Measurements from ENCODE around the gene ENO1.
A peak's percentile ranks its signal among the peaks of the same experiment; 100 is the strongest.

Gene ENO1

DNA sequence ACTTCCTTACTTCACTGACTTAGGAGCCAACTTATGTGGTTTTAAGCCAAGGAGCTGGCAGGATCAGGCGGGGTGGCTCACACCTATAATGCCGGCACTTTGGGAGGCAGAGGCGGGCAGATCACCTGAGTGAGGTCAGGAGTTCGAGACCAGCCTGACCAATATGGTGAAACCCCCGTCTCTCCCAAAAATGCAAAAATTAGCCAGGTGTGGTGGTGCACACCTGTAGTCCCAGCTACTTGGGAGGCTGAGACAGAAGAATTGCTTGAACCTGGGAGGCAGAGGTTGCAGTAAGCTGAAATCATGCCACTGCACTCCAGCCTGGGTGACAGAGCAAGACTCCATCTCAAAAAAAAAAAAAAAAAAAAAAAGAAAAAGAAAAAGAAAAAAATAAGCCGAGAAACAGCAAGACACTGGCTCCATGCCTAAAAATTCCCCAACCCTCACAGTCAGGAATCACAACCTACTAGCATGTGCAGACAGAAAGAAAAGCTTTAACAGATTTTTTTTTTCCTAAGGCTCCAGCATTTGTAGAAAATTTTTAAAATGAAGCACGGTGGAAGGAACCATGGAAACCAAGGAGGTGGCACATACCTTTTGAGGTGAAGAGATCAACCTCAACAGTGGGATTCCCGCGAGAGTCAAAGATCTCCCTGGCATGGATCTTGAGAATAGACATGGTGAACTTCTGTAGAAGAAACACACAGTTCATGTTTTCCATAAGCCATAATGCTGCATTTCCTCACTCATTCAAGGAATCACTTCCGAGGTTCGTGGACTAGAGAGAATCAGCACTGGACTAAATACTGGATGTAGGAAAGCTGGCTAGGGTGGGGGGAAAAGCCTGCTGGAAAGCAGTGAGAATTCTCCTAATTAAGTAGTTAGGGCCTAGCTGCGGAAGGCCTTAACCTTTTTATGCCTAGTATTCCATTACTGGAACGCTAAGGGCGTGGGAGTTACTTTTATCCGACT, 4.0 kb downstream of the ENO1 start:
- ATAC-seq, result no peak
- TF ChIP-seq SNAI2 (CRISPR knock-in tag; IDR thresholded peaks at IDR 0.05) (no peak), ZFP30 (CRISPR knock-in tag; IDR thresholded peaks at IDR 0.05) (no peak), BACH2 (CRISPR knock-in tag; IDR thresholded peaks at IDR 0.05; ENCODE audit: borderline replicate concordance) (no peak), RARB (CRISPR knock-in tag; IDR thresholded peaks at IDR 0.05) (no peak)
- TF ChIP-seq, protein P1, sequence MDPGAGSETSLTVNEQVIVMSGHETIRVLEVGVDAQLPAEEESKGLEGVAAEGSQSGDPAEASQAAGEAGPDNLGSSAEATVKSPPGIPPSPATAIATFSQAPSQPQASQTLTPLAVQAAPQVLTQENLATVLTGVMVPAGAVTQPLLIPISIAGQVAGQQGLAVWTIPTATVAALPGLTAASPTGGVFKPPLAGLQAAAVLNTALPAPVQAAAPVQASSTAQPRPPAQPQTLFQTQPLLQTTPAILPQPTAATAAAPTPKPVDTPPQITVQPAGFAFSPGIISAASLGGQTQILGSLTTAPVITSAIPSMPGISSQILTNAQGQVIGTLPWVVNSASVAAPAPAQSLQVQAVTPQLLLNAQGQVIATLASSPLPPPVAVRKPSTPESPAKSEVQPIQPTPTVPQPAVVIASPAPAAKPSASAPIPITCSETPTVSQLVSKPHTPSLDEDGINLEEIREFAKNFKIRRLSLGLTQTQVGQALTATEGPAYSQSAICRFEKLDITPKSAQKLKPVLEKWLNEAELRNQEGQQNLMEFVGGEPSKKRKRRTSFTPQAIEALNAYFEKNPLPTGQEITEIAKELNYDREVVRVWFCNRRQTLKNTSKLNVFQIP (CRISPR knock-in tag; IDR thresholded peaks at IDR 0.05; ENCODE audit: borderline replicate concordance, low read depth), result no peak

DNA sequence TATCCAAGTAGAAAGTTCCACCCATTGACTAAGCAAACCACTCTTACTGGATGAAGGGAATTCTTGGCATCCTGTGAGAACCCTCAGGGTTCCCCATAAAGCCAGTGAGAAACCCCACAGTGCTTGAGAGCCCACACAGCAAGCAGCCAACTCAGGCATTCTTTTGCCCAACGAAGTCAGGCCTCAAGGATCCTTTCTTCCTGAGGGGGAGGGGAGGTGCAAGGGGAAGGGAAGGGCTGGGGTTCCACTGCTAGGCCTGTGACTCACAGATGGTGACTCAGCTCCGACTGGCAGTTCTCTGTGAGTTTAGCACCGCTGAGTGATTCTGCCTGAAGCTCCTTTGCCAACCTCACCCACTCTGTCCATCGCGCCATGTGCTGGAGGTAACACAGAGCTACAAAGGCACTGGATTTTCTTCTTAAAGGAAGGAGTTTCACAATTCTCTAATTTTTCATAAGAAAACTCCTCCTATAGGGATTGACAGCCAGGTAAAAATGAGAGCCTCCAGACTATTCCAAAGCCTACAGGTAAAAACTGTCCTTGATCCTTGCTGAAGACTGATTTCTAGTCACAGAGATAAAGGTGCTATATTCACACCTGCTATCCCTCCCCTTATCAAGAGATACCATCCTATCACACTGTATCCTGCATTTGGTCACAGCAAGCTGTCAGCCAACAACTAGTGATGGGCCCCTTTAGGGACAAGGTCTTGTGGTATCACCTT, 4.8 kb downstream of the ENO1 start:
- peak; percentile 81 for ATAC-seq
- TF ChIP-seq ZFP3 (CRISPR knock-in tag; IDR thresholded peaks at IDR 0.05) (peak; percentile 81; the same call in 1 of the 2 replicates), ARNTL (CRISPR knock-in tag; IDR thresholded peaks at IDR 0.05; ENCODE audit: borderline replicate concordance, low read depth) (no peak)

DNA sequence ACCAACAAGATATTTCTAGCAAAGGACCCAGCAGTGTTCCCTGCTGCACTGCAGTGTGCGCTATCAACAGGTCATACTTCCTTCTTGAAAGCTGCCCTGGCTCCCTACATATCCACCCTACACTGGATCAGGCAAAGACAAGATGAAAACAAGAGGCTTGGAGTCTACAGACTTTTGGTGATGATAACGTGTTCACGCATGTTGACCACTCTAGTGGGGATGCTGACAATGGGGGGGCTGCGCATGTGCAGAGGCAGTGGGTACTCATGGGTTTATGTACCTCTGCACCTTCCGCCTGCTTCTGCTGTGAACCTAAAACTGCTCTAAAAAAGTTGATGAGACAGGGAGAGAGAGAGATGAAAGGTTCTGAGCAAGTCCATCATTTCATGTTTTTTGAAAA, 5.5 kb downstream of the ENO1 start:
- ATAC-seq, result no peak
- TF ChIP-seq ZNF565 (CRISPR knock-in tag; conservative IDR thresholded peaks at IDR 0.05; ENCODE audit: low read depth), result no peak
- no peak for TF ChIP-seq PPARA (CRISPR knock-in tag; IDR thresholded peaks at IDR 0.05; ENCODE audit: borderline replicate concordance)
- TF ChIP-seq, protein P2, sequence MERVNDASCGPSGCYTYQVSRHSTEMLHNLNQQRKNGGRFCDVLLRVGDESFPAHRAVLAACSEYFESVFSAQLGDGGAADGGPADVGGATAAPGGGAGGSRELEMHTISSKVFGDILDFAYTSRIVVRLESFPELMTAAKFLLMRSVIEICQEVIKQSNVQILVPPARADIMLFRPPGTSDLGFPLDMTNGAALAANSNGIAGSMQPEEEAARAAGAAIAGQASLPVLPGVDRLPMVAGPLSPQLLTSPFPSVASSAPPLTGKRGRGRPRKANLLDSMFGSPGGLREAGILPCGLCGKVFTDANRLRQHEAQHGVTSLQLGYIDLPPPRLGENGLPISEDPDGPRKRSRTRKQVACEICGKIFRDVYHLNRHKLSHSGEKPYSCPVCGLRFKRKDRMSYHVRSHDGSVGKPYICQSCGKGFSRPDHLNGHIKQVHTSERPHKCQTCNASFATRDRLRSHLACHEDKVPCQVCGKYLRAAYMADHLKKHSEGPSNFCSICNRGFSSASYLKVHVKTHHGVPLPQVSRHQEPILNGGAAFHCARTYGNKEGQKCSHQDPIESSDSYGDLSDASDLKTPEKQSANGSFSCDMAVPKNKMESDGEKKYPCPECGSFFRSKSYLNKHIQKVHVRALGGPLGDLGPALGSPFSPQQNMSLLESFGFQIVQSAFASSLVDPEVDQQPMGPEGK (CRISPR knock-in tag; IDR thresholded peaks at IDR 0.05; ENCODE audit: borderline replicate concordance), result no peak
- no peak for TF ChIP-seq ZFP30 (CRISPR knock-in tag; IDR thresholded peaks at IDR 0.05)
- TF ChIP-seq, protein P3, sequence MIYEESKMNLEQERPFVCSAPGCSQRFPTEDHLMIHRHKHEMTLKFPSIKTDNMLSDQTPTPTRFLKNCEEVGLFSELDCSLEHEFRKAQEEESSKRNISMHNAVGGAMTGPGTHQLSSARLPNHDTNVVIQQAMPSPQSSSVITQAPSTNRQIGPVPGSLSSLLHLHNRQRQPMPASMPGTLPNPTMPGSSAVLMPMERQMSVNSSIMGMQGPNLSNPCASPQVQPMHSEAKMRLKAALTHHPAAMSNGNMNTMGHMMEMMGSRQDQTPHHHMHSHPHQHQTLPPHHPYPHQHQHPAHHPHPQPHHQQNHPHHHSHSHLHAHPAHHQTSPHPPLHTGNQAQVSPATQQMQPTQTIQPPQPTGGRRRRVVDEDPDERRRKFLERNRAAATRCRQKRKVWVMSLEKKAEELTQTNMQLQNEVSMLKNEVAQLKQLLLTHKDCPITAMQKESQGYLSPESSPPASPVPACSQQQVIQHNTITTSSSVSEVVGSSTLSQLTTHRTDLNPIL (CRISPR knock-in tag; IDR thresholded peaks at IDR 0.05; ENCODE audit: low read depth), result no peak
- TF ChIP-seq ZFP3 (CRISPR knock-in tag; IDR thresholded peaks at IDR 0.05), result no peak
- no peak for TF ChIP-seq TOX (CRISPR knock-in tag; IDR thresholded peaks at IDR 0.05; ENCODE audit: borderline replicate concordance)
- TF ChIP-seq, protein P4, sequence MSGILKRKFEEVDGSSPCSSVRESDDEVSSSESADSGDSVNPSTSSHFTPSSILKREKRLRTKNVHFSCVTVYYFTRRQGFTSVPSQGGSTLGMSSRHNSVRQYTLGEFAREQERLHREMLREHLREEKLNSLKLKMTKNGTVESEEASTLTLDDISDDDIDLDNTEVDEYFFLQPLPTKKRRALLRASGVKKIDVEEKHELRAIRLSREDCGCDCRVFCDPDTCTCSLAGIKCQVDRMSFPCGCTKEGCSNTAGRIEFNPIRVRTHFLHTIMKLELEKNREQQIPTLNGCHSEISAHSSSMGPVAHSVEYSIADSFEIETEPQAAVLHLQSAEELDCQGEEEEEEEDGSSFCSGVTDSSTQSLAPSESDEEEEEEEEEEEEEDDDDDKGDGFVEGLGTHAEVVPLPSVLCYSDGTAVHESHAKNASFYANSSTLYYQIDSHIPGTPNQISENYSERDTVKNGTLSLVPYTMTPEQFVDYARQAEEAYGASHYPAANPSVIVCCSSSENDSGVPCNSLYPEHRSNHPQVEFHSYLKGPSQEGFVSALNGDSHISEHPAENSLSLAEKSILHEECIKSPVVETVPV (CRISPR knock-in tag; IDR thresholded peaks at IDR 0.05), result no peak
- no peak for TF ChIP-seq ZNF8 (CRISPR knock-in tag; IDR thresholded peaks at IDR 0.05)
- TF ChIP-seq TCF4 (CRISPR knock-in tag; IDR thresholded peaks at IDR 0.05; ENCODE audit: borderline replicate concordance), result no peak
- TF ChIP-seq RARB (CRISPR knock-in tag; IDR thresholded peaks at IDR 0.05), result no peak

DNA sequence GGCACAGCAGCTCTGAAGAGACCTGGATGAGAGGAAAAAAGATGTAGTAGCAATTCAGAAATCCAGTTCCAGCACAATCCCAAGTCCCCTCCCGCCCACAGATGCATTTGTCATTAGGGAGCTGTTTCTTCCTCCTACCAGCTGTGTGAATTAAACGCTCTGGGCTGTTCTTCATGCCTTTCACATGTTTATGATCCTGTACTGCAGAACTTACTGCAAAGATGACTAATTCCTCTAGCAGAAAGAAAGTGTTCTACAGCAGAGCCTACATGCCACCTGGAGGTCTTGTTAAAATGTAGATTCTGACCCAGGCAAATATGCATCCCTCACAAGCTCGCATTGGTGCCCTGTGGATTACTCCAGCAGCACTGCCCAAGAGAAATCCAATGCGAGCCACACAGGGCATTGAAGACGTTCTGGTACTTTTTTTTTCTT, 6.5 kb downstream of the ENO1 start:
- ATAC-seq, result no peak
- TF ChIP-seq ZFP30 (CRISPR knock-in tag; IDR thresholded peaks at IDR 0.05), result no peak
- no peak for TF ChIP-seq ZC3H10 (CRISPR knock-in tag; IDR thresholded peaks at IDR 0.05)
- no peak for TF ChIP-seq ZFP3 (CRISPR knock-in tag; IDR thresholded peaks at IDR 0.05)

DNA sequence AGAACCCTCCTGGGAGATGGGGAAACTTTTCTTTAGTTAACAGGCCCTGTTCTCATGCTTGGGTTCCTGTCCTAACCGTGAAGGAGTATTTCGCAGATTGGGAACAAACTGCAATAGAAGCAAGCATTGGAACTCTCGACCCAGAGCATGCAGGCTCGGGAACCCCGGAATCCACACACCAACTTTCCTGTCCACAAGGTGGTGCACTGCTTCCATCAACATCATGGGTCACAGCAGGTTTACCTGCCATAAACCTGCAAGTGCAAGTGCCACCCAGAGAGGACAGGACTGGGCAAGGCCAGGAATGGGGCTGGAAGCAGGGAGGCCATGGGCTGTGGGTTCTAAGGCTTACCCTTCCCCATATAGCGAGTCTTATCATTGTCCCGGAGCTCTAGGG, 6.9 kb downstream of the ENO1 start:
- ATAC-seq, result no peak
- TF ChIP-seq ZFP30 (CRISPR knock-in tag; IDR thresholded peaks at IDR 0.05) (no peak), ZFP3 (CRISPR knock-in tag; IDR thresholded peaks at IDR 0.05) (no peak), ESRRG (CRISPR knock-in tag; IDR thresholded peaks at IDR 0.05) (no peak), TCF4 (CRISPR knock-in tag; IDR thresholded peaks at IDR 0.05; ENCODE audit: borderline replicate concordance) (no peak), PPARA (CRISPR knock-in tag; IDR thresholded peaks at IDR 0.05; ENCODE audit: borderline replicate concordance) (no peak), SNAI2 (CRISPR knock-in tag; IDR thresholded peaks at IDR 0.05) (no peak), ISL1 (CRISPR knock-in tag; IDR thresholded peaks at IDR 0.05) (no peak), ARNTL (CRISPR knock-in tag; IDR thresholded peaks at IDR 0.05; ENCODE audit: borderline replicate concordance, low read depth) (no peak), ZNF8 (CRISPR knock-in tag; IDR thresholded peaks at IDR 0.05) (no peak), BACH2 (CRISPR knock-in tag; IDR thresholded peaks at IDR 0.05; ENCODE audit: borderline replicate concordance) (no peak)
- TF ChIP-seq, protein P1 (CRISPR knock-in tag; IDR thresholded peaks at IDR 0.05; ENCODE audit: borderline replicate concordance, low read depth), result no peak
- TF ChIP-seq, protein P5, sequence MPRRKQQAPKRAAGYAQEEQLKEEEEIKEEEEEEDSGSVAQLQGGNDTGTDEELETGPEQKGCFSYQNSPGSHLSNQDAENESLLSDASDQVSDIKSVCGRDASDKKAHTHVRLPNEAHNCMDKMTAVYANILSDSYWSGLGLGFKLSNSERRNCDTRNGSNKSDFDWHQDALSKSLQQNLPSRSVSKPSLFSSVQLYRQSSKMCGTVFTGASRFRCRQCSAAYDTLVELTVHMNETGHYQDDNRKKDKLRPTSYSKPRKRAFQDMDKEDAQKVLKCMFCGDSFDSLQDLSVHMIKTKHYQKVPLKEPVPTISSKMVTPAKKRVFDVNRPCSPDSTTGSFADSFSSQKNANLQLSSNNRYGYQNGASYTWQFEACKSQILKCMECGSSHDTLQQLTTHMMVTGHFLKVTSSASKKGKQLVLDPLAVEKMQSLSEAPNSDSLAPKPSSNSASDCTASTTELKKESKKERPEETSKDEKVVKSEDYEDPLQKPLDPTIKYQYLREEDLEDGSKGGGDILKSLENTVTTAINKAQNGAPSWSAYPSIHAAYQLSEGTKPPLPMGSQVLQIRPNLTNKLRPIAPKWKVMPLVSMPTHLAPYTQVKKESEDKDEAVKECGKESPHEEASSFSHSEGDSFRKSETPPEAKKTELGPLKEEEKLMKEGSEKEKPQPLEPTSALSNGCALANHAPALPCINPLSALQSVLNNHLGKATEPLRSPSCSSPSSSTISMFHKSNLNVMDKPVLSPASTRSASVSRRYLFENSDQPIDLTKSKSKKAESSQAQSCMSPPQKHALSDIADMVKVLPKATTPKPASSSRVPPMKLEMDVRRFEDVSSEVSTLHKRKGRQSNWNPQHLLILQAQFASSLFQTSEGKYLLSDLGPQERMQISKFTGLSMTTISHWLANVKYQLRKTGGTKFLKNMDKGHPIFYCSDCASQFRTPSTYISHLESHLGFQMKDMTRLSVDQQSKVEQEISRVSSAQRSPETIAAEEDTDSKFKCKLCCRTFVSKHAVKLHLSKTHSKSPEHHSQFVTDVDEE (CRISPR knock-in tag; IDR thresholded peaks at IDR 0.05), result no peak

Data from SK-N-SH treated with all-trans-retinoic acid at 6 μM for 48 hours (cell line).